ENCODE measurements around the gene MUS81. TPM values are rescaled to one million over a fixed set of nuclear protein-coding genes. Genes with fewer than 3 reads are reported as not detected.

The MUS81 gene
- total and polyA plus RNA-seq, 9 of the 15 experiments (the other 6 are each of a cell fraction or from before 2014, with no cell fraction given): 13.4 to 118 (median 53.7) TPM

GRCh38 chr11:65891219-65892136 lies 31.2 kb downstream of the MUS81 start:
- ChIA-PET POLR2A (interaction anchor here (0.5 to 14.4 kb wide), 38 partner anchors 9 to 1323 kb away, joined by 3 to 147 read pairs (median 4); partner anchors contain the start of genes BANF1, C11orf68, CFL1 and FOSL1), CTCF (ENCODE audit: low intra/inter-chr PET ratio) (no interaction called here)
- H3K4me2 ChIP-seq (ENCODE audit: insufficient read depth, low read length): peak overlapping the region; percentile 89
- peak overlapping the region; percentile 84 for H3K27ac ChIP-seq (ENCODE audit: extremely low read depth, low read depth, low read length)
- WGBS (ENCODE audit: insufficient coverage, low coverage, missing lambda C conversion rate): 1% methylated on average over 57 of the region's 57 CpGs
- peaks cover 28% of the 10 kb centered on the region for H4K20me1 ChIP-seq (replicated peaks; ENCODE audit: control insufficient read depth, insufficient read depth, low read length)
- H3K27me3 ChIP-seq (ENCODE audit: control insufficient read depth in 2 of 2, insufficient read depth in 2 of 2, low read length in 2 of 2): no peaks in the 10 kb centered on the region
- BruUV-seq (replicated peaks): TSS peak; percentile 80
- in situ Hi-C loops (cut with MboI) (no loop called here), intact Hi-C loops (cut with micrococcal nuclease) (no loop called here)
- H3K4me1 ChIP-seq (replicated peaks in 1 of 2; ENCODE audit: control insufficient read depth in 2 of 2, insufficient read depth in 2 of 2, low read length in 2 of 2): peaks cover 40 to 68% of the 10 kb centered on the region in 2 experiments
- no peaks in the 10 kb centered on the region for H3K9me1 ChIP-seq (ENCODE audit: control insufficient read depth, insufficient read depth, low read length)
- FAIRE-seq (peak; percentile 19), ATAC-seq (peak; percentile 36), DNase-seq (ENCODE audit: extremely low read depth in 1 of 4, low spot score in 3 of 4) (peak in 3 of 4 experiments; percentile 39 to 80 (median 73))
- peak overlapping the region; percentile 70 for H3K4me3 ChIP-seq
- peaks cover 73% of the 10 kb centered on the region for H3K79me2 ChIP-seq (ENCODE audit: control insufficient read depth, insufficient read depth, low read length)
- H3K36me3 ChIP-seq (ENCODE audit: control insufficient read depth, insufficient read depth, low read length): peaks cover 50% of the 10 kb centered on the region
- H3K9ac ChIP-seq (ENCODE audit: insufficient read depth in 1 of 2, low read depth in 2 of 2, low read length in 2 of 2): peak overlapping the region; percentile 80 to 98
- H2AFZ ChIP-seq (ENCODE audit: low read depth, low read length): no peak overlapping the region
- no peaks in the 10 kb centered on the region for H3K9me3 ChIP-seq (replicated peaks; ENCODE audit: control insufficient read depth, insufficient read depth, low read depth, low read length)
- peak; percentile 95 for TF ChIP-seq POLR2AphosphoS2 (IDR thresholded peaks at IDR 0.05; ENCODE audit: low read length)
- TF ChIP-seq ZNF444 (CRISPR knock-in tag; IDR thresholded peaks at IDR 0.05): no peak
- TF ChIP-seq GATAD2A (IDR thresholded peaks at IDR 0.05): 0 out of 2 replicates have a peak, but pooled peaks have one; percentile 17
- no peak for TF ChIP-seq ZNF140 (CRISPR knock-in tag; IDR thresholded peaks at IDR 0.05)
- TF ChIP-seq SRSF1 (IDR thresholded peaks at IDR 0.05; ENCODE audit: low read depth, low read length): no peak
- no peak; the same call in 1 of the 2 replicates for TF ChIP-seq ZNF740 (CRISPR knock-in tag; IDR thresholded peaks at IDR 0.05)
- TF ChIP-seq ZNF740 (tag; IDR thresholded peaks at IDR 0.05): no peak
- TF ChIP-seq CHD4 (IDR thresholded peaks at IDR 0.05; ENCODE audit: insufficient read depth, insufficient replicate concordance, low read depth, low read length, poor library complexity, severe bottlenecking): no peak
- TF ChIP-seq CXXC5 (CRISPR knock-in tag; IDR thresholded peaks at IDR 0.05): no peak
- TF ChIP-seq SMC3 (conservative IDR thresholded peaks at IDR 0.05; ENCODE audit: insufficient read depth, low read depth, low read length): peak; percentile 28; the same call in 1 of the 2 replicates
- TF ChIP-seq PKNOX1 (IDR thresholded peaks at IDR 0.05): peak; percentile 16; the same call in 1 of the 2 replicates
- TF ChIP-seq CTCF (IDR thresholded peaks at IDR 0.05 in 2 of 3, conservative IDR thresholded peaks at IDR 0.05 in 1 of 3; ENCODE audit: insufficient read depth in 2 of 3, low read depth in 1 of 3, low read length in 3 of 3): peak; percentile 53 to 65 (median 56)
- TF ChIP-seq ZBTB17 (CRISPR knock-in tag; IDR thresholded peaks at IDR 0.05): no peak
- TF ChIP-seq TCF7 (IDR thresholded peaks at IDR 0.05; ENCODE audit: borderline replicate concordance): 0 out of 2 replicates have a peak, but pooled peaks have one; percentile 77
- TF ChIP-seq TEAD4 (IDR thresholded peaks at IDR 0.05; ENCODE audit: low read length): peak; percentile 45
- no peak for TF ChIP-seq TEAD4 (CRISPR knock-in tag; IDR thresholded peaks at IDR 0.05; ENCODE audit: borderline replicate concordance)
